HEK293T (cell line): ENCODE data around the gene TEKT5.

Experiments used
- FOXA1 ChIP-seq: fragments of 450-650 bp; IDR thresholded peaks from 2 replicates; pipeline ENCODE4 v1.6.1; 2016; ENCODE audit warnings: mild to moderate bottlenecking
- FOXK2 ChIP-seq: fragments of 450-650 bp; IDR thresholded peaks from 2 replicates; pipeline ENCODE4 v1.6.1; 2016; ENCODE audit warnings: mild to moderate bottlenecking
- HDGF ChIP-seq: fragments of 450-650 bp; IDR thresholded peaks from 2 replicates; pipeline ENCODE4 v1.6.1; 2017; ENCODE audit warnings: antibody characterized with exemption, borderline replicate concordance
- L3MBTL2 ChIP-seq: fragments of 450-650 bp; conservative IDR thresholded peaks from 2 replicates; pipeline ENCODE4 v1.6.1; 2016; ENCODE audit warnings: mild to moderate bottlenecking
- SUZ12 ChIP-seq: fragments of 450-650 bp; IDR thresholded peaks from 2 replicates; pipeline ENCODE4 v1.6.1; 2016; ENCODE audit warnings: mild to moderate bottlenecking

DNA sequence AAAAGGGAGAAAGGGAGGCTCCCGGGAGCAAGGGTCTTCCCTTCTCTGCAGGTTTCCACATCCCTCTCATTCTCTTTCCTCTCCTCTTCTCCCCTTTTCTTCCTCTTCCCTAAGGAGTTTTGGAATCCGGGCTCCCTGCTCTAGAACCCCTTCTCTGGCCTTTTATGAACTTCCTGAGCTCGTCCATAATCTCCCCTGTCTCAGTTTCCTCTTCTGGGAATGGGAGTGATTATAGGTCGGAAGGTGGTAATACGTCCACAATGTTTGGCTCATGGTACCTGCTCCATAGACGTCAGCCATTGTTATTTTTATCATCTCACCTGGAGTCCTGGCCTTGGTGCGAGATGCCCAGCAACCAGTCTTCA, 113.9 kb downstream of the TEKT5 start:
- TF ChIP-seq FOXA1 (no peak), HDGF (no peak), FOXK2 (no peak), L3MBTL2 (no peak), SUZ12 (no peak)
